ENCODE results near the gene COA1.
"Not testable (repeated sequence)": the region's sequence is repeated elsewhere in the genome, so short reads cannot be mapped to it uniquely, and the experiment has no call there.

Gene COA1

DNA sequence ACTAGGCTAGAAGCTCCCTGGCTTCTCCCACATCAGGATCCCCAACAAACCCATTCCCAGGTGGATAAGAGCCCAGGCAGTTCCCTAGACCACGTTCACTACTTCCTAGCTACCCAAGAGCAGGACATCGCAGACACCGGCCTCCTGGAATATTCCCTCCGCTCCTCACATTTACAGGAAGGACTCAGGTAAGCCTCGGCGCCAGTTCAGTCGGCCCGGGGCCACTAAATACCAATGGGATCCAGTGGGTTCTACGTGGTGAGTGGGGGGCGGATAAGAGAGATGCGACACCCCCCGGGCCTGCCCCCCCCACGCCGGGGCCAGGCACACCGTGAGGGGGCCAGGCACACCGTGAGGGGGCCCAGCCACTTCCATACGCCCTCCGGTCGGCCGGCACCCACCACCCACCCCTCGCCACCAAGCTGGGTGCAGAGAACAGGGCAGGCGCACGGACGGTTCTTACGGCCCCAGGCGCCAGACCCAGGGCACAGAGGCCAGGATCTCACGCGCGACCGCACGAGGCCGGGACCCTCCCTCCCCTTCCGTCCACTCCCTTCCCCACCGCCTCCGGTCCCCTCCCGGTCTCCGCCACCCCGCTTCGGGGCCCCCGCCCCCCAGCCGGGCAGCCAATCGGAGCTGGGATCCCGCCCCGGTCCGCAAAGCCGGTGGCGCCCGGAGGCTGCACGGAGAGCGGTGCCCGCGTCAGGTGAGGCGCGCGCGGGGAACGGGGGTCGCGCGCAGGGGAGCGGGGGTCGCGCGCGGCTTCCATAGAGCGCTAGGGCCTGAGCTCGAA, 28.9 kb upstream of the COA1 start, which contains the start of gene BLVRA:
TSS of gene BLVRA (plus strand) at position 652 of the 793 bp plus-strand sequence. CDS start 12,479 bp downstream, outside the sequence.
- DNase-seq = peak; percentile 79

- no peak for DNase-seq
Observed at GRCh38 chr7:43757073-43757720, 27.9 kb upstream of the COA1 start.

DNA sequence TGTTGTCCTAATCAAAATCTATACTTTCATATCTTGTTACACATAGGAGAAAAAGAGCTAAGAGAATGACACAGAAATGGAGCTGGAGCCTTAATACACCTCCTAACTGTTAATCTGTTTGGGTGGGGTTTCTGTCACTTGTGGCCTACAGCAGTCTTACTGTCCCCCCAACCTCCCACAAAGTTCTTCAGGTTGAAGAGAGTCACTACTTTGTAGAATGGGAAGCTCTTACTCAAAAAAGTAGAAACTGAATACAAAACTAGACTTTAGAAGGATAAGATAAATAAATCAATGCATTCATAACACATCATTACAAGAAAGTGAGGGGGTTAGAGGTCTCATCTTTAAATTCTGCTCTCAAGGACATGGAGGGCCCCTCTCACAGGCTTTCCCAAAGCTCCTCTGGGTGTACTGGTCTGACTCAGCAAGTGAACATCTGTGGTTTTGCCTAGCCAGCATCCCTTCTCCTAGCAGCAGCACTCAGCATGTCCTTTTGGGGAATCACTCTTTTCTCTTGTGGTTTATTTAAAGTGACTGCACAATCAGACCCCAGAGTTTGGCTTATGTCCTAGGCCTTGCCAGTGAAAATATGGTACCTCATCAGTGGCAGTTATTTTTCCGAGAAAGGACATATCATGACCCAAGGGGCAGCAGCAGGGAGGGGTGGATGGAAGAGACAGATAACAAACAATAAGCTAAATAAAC, 27.2 kb upstream of the COA1 start:
- no peak for DNase-seq

DNA sequence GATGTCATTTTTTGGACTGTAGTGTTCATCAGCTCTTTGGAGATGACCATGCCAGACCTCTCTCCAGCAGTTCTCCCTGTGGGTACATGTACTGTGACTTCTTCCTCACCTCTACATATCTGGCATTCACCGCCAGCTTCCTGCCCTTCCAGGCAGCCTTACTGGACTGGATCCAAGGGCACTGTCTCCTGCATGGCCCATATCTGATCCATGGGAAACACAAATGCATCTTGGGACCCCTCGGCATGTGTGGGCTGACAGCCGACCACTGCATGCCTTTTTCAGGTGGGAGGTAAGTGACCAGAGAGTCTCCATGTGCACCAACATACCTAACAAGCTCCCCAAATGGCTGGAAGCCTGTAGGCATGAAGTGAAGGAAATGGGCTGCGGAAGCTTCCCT, 25.3 kb upstream of the COA1 start:
- DNase-seq = no peak

DNA sequence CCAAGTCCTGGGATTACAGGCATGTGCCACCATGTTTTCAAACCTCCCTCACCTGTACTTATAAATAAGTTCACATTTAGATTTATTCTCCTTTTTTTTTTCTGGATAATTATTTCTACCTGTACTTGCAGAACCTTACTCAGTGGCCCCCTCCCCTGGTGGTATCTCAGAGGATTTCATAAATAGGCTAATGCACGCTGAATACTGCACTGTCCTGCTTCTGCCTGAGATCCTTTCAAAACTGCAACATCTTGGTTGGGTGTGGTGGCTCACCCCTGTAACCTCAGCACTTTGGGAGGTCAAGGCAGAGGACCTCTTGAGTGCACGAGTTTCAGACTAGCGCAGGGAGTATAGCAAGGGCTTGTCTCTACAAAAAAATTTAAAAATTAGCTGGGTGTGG, 24.5 kb upstream of the COA1 start:
- no peak for DNase-seq

DNA sequence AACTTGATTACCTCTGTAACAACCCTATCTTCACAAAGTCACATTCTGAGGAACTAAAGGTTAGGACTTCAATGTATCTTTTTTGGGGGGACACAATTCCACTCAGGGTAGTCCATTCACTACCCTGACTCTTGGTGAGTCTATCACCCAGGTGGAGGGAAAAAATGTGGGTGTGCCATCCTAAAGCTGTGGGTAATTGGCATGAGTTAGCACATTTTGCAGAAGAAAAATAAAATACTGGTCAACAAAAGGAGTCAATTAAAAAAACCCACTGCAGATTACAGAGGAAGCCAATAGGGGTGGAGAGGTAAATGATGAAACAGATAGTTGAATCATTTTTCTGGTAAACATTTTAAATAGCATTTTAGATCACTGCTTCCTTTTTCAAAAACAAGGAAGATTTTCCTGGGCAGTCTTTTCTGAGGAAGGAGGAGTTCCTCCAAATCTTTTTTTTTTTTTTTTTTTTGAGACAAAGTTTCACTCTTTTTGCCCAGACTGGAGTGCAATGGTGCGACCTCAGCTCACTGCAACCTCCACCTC, 24.0 kb upstream of the COA1 start:
- DNase-seq = no peak

DNA sequence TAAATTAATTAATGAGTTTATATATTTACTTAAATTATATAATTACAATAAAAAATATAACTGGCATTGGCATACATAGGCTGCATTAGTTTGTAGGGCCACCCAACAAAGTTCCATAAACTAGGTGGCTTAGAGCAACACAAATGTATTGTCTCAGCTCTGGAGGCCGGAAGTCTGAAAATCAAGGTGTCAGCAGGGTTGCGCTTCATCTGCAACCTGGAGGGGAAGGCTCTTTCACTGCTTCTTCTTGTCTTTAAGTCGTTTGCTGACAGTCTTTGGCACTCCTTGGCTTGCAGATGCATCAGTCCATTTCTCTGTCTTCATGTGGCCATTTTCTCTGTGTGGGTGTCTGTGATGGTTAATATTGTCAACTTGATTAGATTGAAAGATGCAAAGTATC, 23.1 kb upstream of the COA1 start:
- no peak for DNase-seq

- DNase-seq = no peak
Observed at GRCh38 chr7:43750016-43750887, 20.9 kb upstream of the COA1 start.

- DNase-seq = no peak
Observed at GRCh38 chr7:43749383-43749940, 20.1 kb upstream of the COA1 start.

DNA sequence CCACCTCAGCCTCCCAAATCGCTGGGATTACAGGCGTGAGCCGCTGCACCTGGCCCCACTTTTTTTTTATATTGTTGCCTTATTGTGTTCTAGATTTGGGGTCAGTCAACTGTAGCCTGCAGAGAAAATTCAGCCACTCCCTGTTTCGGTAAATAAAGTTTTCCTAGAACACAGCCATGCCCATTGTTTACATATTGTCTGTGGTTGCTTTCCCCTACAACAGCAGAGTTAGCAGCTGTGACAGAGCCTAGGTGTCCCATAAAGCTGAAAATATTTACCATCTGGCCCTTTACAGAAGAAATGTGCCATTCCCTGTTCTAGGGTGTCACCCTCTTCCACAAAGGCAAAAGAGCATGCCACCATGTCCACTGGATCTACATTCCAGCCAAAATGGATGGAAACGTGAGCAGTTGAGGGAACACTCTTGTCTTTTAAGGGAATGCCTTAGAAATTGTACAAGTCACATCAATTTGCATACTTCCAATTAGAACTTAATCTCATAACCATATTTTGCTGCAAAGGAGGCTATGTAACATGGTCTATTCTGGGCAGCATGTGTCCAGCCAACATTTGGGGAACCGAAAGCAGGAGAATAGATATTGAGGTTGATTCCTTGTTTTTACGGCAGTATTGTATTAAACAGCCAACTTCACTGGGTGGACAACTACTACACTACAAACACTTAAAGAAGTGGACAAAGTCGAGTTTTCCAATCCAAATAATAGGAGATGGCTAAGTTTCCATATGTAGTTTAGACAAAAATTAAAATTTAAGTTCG, 18.2 kb upstream of the COA1 start:
- DNase-seq = no peak

DNA sequence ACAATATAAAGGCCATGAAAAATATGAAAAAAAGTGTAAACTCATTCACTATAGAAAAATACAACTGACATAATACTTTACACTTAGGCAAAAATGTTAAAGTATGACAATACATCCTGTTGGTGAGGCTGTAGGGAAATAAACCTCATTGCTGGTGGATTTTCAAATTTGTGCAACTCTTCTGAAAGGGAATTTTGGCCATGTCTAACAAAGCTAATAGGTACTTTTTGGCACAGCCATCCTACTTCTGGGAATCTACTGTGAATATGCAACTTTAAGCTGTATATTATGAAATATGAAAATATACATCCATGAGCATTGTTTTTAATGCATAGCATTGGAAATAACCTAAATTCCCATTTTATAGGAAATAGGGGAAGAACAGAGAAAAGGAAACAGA, 13.4 kb upstream of the COA1 start:
- no peak for DNase-seq

- DNase-seq = no peak
Observed at GRCh38 chr7:43737467-43738127, 8.3 kb upstream of the COA1 start.

DNA sequence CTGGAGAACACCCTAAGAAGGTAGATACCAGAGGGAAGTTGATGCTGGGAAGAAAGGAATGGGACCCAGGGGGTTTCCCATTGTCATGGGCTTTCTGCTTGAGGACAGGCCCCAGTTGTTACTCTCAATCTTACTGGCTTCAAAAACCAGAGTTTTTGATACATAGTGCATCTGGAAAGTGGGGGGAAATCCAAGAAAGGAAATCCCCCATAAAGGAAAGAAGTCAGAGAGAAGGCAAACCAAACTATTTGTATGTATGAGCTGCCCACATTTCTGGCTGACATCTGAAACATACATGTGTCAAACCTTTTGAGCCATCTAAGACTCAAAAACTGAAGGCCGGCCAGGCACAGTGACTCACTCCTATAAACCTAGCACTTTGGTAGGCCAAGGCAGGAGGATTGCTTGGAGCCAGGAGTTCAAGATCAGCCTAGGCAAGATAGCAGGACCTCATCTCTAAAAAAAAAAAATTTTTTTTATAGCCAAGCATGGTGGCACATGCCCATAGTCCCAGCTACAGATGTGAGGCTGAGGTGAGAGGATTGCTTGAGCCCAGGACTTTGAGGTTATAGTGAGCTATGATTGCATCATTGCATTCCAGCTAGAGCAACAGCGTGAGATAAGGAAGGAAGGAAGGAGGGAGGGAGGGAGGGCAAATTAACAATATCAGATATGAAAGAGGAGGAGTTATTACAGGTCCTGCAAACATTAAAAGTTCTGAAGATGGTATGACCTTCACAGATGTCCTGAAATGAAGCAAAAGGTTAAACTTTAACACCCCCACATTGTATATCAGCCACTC, 6.7 kb upstream of the COA1 start:
- DNase-seq = no peak

DNA sequence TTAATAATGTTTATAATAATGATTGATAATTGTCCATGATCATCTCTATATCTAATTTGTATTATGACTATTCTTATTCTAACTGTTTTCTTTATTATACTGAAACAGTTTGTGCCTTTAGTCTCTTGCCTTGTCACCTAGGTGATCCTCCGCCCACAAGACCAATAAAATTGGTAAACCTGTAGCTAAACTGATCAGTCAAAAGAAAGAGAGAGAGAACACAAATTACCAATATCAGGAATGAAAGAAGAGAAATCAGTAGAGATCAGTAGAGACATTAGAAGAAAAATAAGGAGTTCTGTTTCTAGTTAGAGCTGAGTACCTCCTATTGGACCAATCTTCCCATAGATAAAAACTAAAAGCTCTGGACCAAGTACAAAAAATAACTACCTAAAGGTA, 6.1 kb upstream of the COA1 start:
- DNase-seq = no peak

GRCh38 chr7:43734575-43735332, 5.4 kb upstream of the COA1 start:
- DNase-seq = peak; percentile 19

DNA sequence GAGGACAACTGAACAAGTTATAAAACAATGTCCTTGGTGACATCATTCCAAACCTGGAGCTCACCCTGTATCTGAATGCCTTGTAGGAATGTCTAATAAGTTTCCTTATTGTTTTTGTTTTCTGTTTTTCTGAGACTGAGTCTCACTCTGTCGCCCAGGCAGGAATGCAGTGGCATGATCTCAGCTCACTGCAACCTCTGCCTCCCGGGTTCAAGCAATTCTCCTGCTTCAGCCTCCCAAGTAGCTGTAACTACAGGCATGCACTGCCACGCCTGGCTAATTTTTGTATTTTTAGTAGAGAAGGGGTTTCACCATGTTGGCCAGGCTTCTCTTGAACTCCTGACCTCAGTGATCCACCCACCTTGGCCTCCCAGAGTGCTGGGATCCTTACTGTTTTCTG, 2.2 kb upstream of the COA1 start:
- DNase-seq = not testable (repeated sequence)

DNA sequence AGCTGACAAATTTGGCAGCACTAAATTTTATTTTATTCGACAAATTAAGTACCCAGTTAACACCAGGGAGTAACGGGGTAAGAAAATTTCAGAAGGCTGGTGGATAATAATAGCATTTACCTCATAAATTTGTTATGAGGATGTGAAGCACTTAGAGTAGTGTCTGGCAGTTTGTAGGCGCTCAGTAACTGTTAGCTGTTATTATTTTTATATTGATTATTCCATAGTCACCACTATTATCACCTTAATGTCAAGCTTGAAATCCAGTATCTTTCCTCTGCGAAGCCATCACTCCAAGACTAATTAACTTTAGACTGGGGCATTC, 563 bp upstream of the COA1 start:
- DNase-seq = no peak

DNA sequence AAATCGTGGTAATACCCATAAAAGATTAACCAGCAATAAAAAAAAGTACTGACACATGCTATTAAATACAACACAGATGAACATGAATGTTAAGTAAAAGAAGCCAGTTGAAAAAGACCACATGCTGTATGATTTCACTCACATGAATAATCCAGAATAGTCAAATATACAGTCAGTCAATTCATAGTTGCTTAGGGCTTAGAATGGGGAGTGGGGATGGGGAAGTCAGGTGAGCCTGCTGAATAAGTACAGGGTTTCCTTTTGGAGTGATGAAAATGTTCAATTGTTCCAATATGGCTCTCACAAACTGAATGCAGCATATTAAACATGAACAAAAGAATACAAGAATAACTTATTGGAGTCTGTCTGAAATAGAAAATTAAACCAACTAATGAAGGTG, 1.8 kb downstream of the COA1 start:
- DNase-seq = no peak

GRCh38 chr7:43727003-43727402, 2.3 kb downstream of the COA1 start:
- no peak for DNase-seq

All from CD4-positive, alpha-beta T cell treated with Interleukin-21 for 1 hour (primary cell).